ENCODE results near the gene SEMA4D.

SEMA4D gene

GRCh38 chr9:89427621-89428221 lies 70.2 kb downstream of the SEMA4D start:
- DNase-seq: no peak

- DNase-seq: no peak
Measured at GRCh38 chr9:89426384-89426961, 71.4 kb downstream of the SEMA4D start.

- DNase-seq: no peak
Measured at GRCh38 chr9:89425921-89426383, 72.0 kb downstream of the SEMA4D start.

GRCh38 chr9:89425024-89425805 lies 72.7 kb downstream of the SEMA4D start:
- DNase-seq: no peak

GRCh38 chr9:89422151-89422975 lies 75.5 kb downstream of the SEMA4D start:
- DNase-seq: no peak

GRCh38 chr9:89421595-89421994 lies 76.3 kb downstream of the SEMA4D start:
- DNase-seq: no peak

GRCh38 chr9:89420397-89421178 lies 77.3 kb downstream of the SEMA4D start:
- no peak for DNase-seq

GRCh38 chr9:89419978-89420394 lies 77.9 kb downstream of the SEMA4D start:
- DNase-seq: no peak

GRCh38 chr9:89418882-89419640 lies 78.9 kb downstream of the SEMA4D start:
- no peak for DNase-seq

GRCh38 chr9:89418474-89418845 lies 79.5 kb downstream of the SEMA4D start:
- no peak for DNase-seq

- DNase-seq: no peak
Measured at GRCh38 chr9:89417832-89418473, 80.0 kb downstream of the SEMA4D start.

- no peak for DNase-seq
Measured at GRCh38 chr9:89414670-89415324, 83.1 kb downstream of the SEMA4D start.

- no peak for DNase-seq
Measured at GRCh38 chr9:89413963-89414638, 83.8 kb downstream of the SEMA4D start.

GRCh38 chr9:89412951-89413350 lies 85.0 kb downstream of the SEMA4D start:
- DNase-seq: no peak

GRCh38 chr9:89412541-89412940 lies 85.4 kb downstream of the SEMA4D start:
- no peak for DNase-seq

- no peak for DNase-seq
Measured at GRCh38 chr9:89411759-89412158, 86.2 kb downstream of the SEMA4D start.

GRCh38 chr9:89410641-89411350 lies 87.1 kb downstream of the SEMA4D start:
- no peak for DNase-seq

GRCh38 chr9:89410022-89410421 lies 87.9 kb downstream of the SEMA4D start:
- DNase-seq: no peak

GRCh38 chr9:89409466-89409865 lies 88.4 kb downstream of the SEMA4D start:
- DNase-seq: no peak

All from NCI-H187 (cell line).